GM23338 (cell line): Measurements from ENCODE around the gene GZF1. TPM values are rescaled to one million over a fixed set of nuclear protein-coding genes. Genes with fewer than 3 reads are reported as not detected.

Source experiments
- ATAC-seq: fragments of 200-7000 bp; cut with Tn5 transposase; 3 replicates; pipeline ENCODE4 v1.9.1; 2020
- DNase-seq: peaks from one replicate; pipeline ENCODE4 v3.0.0-alpha.2; 2015; ENCODE audit warnings: low spot score
- H2AFZ ChIP-seq: fragments of 200-600 bp; sonication (generic); 2 replicates; pipeline ENCODE4 v1.8.0; 2016; ENCODE audit warnings: antibody characterized with exemption, mild to moderate bottlenecking, moderate library complexity
- H3F3A ChIP-seq: fragments of 200-600 bp; sonication (generic); replicated peaks from 2 replicates; pipeline ENCODE4 v1.8.0; 2017; ENCODE audit warnings: antibody characterized with exemption, mixed run types, low read depth
- H3K27ac ChIP-seq: fragments of 200-600 bp; sonication (generic); 2 replicates; pipeline ENCODE4 v1.6.1; 2016; ENCODE audit warnings: low read depth
- H3K27me3 ChIP-seq: fragments of 200-600 bp; sonication (generic); 2 replicates; pipeline ENCODE4 v1.8.0; 2016; ENCODE audit warnings: mild to moderate bottlenecking, mixed run types, moderate library complexity; ENCODE audit not compliant: insufficient read depth
- H3K36me3 ChIP-seq: fragments of 200-600 bp; sonication (generic); 2 replicates; pipeline ENCODE4 v1.8.0; 2016; ENCODE audit warnings: mild to moderate bottlenecking; ENCODE audit not compliant: insufficient read depth
- H3K4me1 ChIP-seq: fragments of 200-600 bp; sonication (generic); 2 replicates; pipeline ENCODE4 v1.8.0; 2016; ENCODE audit warnings: mild to moderate bottlenecking, moderate library complexity; ENCODE audit not compliant: insufficient read depth
- H3K4me2 ChIP-seq: fragments of 200-600 bp; sonication (generic); 2 replicates; pipeline ENCODE4 v1.7.1; 2017; ENCODE audit warnings: mixed run types
- H3K4me3 ChIP-seq: fragments of 200-600 bp; sonication (generic); 2 replicates; pipeline ENCODE4 v1.6.1; 2016; ENCODE audit warnings: mixed run types
- H3K79me2 ChIP-seq: fragments of 200-600 bp; sonication (generic); replicated peaks from 2 replicates; pipeline ENCODE4 v1.8.0; 2017; ENCODE audit warnings: mild to moderate bottlenecking; ENCODE audit not compliant: insufficient read depth
- H3K9me2 ChIP-seq: fragments of 200-600 bp; sonication (generic); 2 replicates; pipeline ENCODE4 v1.8.0; 2017; ENCODE audit not compliant: insufficient read depth
- H4K20me1 ChIP-seq: fragments of 200-600 bp; sonication (generic); replicated peaks from 2 replicates; pipeline ENCODE4 v1.8.0; 2017; ENCODE audit warnings: mild to moderate bottlenecking; ENCODE audit not compliant: insufficient read depth
- H3K27ac Mint-ChIP-seq: 2 replicates; pipeline ENCODE4 v1.8.0; 2020; ENCODE audit warnings: inconsistent platforms, mild to moderate bottlenecking, moderate library complexity, mixed read lengths
- H3K27me3 Mint-ChIP-seq: 3 replicates; pipeline ENCODE4 v1.8.0; 2022; ENCODE audit warnings: low read depth, mild to moderate bottlenecking, moderate library complexity, mixed read lengths, inconsistent platforms; ENCODE audit not compliant: insufficient read depth, poor library complexity
- H3K36me3 Mint-ChIP-seq: 3 replicates; pipeline ENCODE4 v1.8.0; 2021; ENCODE audit warnings: low read depth, mild to moderate bottlenecking, inconsistent platforms, moderate library complexity, mixed read lengths
- H3K4me1 Mint-ChIP-seq: 3 replicates; pipeline ENCODE4 v1.8.0; 2020; ENCODE audit warnings: mild to moderate bottlenecking, inconsistent platforms, mixed read lengths
- H3K4me3 Mint-ChIP-seq: 3 replicates; pipeline ENCODE4 v1.8.0; 2021; ENCODE audit warnings: moderate library complexity, mild to moderate bottlenecking, inconsistent platforms, mixed read lengths
- H3K9me3 Mint-ChIP-seq: 3 replicates; pipeline ENCODE4 v1.8.0; 2020; ENCODE audit warnings: moderate library complexity, mild to moderate bottlenecking, inconsistent platforms, mixed read lengths
- CREB1 ChIP-seq: fragments of 250-450 bp; sonication (Bioruptor Pico); IDR thresholded peaks from 2 replicates; pipeline ENCODE4 v1.5.0; 2020; ENCODE audit warnings: low read depth, mild to moderate bottlenecking, moderate library complexity
- EZH2phosphoT487 ChIP-seq: fragments of 200-600 bp; sonication (generic); IDR thresholded peaks from one replicate; pipeline ENCODE4 v1.8.1; 2018; ENCODE audit warnings: antibody characterized with exemption; ENCODE audit not compliant: unreplicated experiment
- JUNB ChIP-seq: IDR thresholded peaks from one replicate; pipeline ENCODE4 v1.6.1; 2016; ENCODE audit warnings: antibody characterized with exemption; ENCODE audit not compliant: unreplicated experiment
- POLR2AphosphoS5 ChIP-seq: IDR thresholded peaks from 2 replicates; pipeline ENCODE4 v1.6.1; 2016; ENCODE audit warnings: antibody characterized with exemption, low read depth
- STAT1 ChIP-seq: IDR thresholded peaks from one replicate; pipeline ENCODE4 v1.6.1; 2016; ENCODE audit warnings: antibody characterized with exemption; ENCODE audit not compliant: unreplicated experiment
- ZNF114 ChIP-seq: fragments of 250-450 bp; sonication (Bioruptor Pico); IDR thresholded peaks from 2 replicates; pipeline ENCODE4 v1.5.0; 2020; ENCODE audit warnings: mild to moderate bottlenecking, moderate library complexity
- ZNF331 ChIP-seq: fragments of 250-450 bp; sonication (Bioruptor Pico); IDR thresholded peaks from 2 replicates; pipeline ENCODE4 v1.5.0; 2020; ENCODE audit warnings: low read depth, mild to moderate bottlenecking, moderate library complexity
- polyA plus RNA-seq: library from polyadenylated mRNA; unstranded; fragments of >200 nt; fragmentation: Nextera tagmentation; extraction: Ambion mirVana; gene quantifications from 2 replicates; pipeline ENCODE4 v1.2.1, GENCODE V29; 2016
- total RNA-seq: library from RNA; depleted of rRNA; stranded (reverse); fragments of >200 nt; shearing (Covaris generic); gene quantifications from 2 replicates; pipeline ENCODE4 v1.2.3, GENCODE V29; 2014
- TF ChIP-seq, protein P1 (sequence below), 2 experiments: fragments of 200-600 bp in 1 of 2; sonication (generic) in 1 of 2; conservative IDR thresholded peaks; 2 replicates each; pipeline versions ENCODE4 v1.5.1 to v1.6.1; 2016 to 2017; ENCODE audit warnings: antibody characterized with exemption in 2 of 2, low read depth in 2 of 2, mild to moderate bottlenecking in 2 of 2, moderate library complexity in 1 of 2
- TF ChIP-seq, protein P2 (sequence below): IDR thresholded peaks from 2 replicates; pipeline ENCODE4 v1.6.1; 2016; ENCODE audit warnings: antibody characterized with exemption
- TF ChIP-seq, protein P3 (sequence below): IDR thresholded peaks from one replicate; pipeline ENCODE4 v1.6.1; 2018; ENCODE audit warnings: antibody characterized with exemption; ENCODE audit not compliant: unreplicated experiment

GZF1 gene
- total and polyA plus RNA-seq, 2 experiments from 2014 or later, result 4.2 to 15.7 TPM

DNA sequence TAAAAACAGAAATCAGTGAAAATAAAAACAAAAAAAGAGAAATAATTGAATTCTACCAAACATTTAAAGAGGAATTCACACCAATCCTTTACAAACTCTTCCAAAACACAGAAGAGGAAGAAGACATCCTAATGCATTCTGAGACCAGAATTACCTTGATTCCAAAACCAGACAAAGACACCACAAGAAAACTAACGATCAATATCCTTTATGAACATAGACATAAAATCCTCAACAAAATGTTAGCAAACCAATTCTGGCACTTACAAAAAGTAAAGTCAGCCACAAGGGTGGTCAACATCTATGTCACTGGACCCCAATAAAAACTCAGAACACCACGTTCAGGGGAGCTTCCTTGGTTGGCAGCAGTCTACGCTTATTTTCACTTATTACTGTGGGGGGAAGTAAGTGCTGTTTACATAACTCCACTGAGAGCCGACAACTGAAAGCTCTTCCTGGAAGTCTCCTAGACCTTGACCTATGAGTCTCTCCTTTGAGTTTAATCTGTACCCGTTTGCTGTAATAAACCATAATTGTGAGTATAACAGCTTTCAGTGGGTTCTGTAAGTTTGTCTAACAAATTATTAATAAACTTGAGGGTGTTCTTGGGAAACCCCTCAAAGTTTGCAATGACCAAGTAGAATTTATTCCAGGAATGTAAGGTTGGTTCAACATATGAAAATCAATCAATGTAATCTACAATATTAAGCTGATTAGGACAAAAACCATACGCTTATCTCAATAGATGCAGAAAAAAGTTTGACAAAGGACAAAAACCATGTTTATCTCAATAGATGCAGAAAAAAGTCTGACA lies 24.5 kb downstream of the GZF1 start:
- no peak for ATAC-seq
- H3K4me1 Mint-ChIP-seq, result peaks cover 18% of the 10 kb centered on the region

DNA sequence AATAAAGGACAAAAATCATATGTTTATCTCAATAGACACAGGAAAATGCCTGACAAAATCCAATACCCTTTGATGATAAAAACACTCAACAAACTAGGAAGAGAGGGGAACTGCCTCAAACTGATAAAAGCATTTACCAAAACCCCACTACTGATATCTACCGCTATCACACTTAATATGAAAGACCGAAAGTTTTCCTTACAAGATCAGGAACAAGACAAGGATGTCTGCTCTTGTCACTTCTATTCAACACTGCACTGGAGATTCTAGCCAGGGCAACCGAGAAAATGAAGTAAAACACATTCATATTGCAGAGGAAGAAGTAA lies 25.1 kb downstream of the GZF1 start:
- no peak for DNase-seq
- peaks cover 70% of the 10 kb centered on the region for H3K36me3 Mint-ChIP-seq
- no peak overlapping the region for H2AFZ ChIP-seq
- H3K27ac Mint-ChIP-seq, result no peak overlapping the region; the same call in 1 of the 2 replicates
- H3K36me3 ChIP-seq, result no peaks in the 10 kb centered on the region; the same call in 1 of the 2 replicates
- no peaks in the 10 kb centered on the region; the same call in 2 of the 3 replicates for H3K9me3 Mint-ChIP-seq
- H3K79me2 ChIP-seq, result peaks cover 55% of the 10 kb centered on the region
- H3K4me1 Mint-ChIP-seq, result peaks cover 23% of the 10 kb centered on the region
- H3F3A ChIP-seq, result no peaks in the 10 kb centered on the region
- no peak overlapping the region for H3K4me3 Mint-ChIP-seq
- peaks cover 9% of the 10 kb centered on the region; the same call in 1 of the 2 replicates for H4K20me1 ChIP-seq
- H3K4me2 ChIP-seq, result no peak overlapping the region
- H3K27me3 Mint-ChIP-seq, result no peaks in the 10 kb centered on the region
- no peak for ATAC-seq
- H3K4me1 ChIP-seq, result peaks cover 12% of the 10 kb centered on the region
- no peaks in the 10 kb centered on the region for H3K9me2 ChIP-seq
- no peaks in the 10 kb centered on the region for H3K27me3 ChIP-seq
- H3K4me3 ChIP-seq, result no peak overlapping the region
- no peak overlapping the region for H3K27ac ChIP-seq
- TF ChIP-seq JUNB, result no peak
- TF ChIP-seq, protein P1, sequence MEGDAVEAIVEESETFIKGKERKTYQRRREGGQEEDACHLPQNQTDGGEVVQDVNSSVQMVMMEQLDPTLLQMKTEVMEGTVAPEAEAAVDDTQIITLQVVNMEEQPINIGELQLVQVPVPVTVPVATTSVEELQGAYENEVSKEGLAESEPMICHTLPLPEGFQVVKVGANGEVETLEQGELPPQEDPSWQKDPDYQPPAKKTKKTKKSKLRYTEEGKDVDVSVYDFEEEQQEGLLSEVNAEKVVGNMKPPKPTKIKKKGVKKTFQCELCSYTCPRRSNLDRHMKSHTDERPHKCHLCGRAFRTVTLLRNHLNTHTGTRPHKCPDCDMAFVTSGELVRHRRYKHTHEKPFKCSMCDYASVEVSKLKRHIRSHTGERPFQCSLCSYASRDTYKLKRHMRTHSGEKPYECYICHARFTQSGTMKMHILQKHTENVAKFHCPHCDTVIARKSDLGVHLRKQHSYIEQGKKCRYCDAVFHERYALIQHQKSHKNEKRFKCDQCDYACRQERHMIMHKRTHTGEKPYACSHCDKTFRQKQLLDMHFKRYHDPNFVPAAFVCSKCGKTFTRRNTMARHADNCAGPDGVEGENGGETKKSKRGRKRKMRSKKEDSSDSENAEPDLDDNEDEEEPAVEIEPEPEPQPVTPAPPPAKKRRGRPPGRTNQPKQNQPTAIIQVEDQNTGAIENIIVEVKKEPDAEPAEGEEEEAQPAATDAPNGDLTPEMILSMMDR (conservative IDR thresholded peaks at IDR 0.05; ENCODE audit: low read depth in 2 of 2), result no peak
- no peak for TF ChIP-seq EZH2phosphoT487
- TF ChIP-seq, protein P2, sequence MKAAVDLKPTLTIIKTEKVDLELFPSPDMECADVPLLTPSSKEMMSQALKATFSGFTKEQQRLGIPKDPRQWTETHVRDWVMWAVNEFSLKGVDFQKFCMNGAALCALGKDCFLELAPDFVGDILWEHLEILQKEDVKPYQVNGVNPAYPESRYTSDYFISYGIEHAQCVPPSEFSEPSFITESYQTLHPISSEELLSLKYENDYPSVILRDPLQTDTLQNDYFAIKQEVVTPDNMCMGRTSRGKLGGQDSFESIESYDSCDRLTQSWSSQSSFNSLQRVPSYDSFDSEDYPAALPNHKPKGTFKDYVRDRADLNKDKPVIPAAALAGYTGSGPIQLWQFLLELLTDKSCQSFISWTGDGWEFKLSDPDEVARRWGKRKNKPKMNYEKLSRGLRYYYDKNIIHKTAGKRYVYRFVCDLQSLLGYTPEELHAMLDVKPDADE, result no peak
- TF ChIP-seq, protein P3, sequence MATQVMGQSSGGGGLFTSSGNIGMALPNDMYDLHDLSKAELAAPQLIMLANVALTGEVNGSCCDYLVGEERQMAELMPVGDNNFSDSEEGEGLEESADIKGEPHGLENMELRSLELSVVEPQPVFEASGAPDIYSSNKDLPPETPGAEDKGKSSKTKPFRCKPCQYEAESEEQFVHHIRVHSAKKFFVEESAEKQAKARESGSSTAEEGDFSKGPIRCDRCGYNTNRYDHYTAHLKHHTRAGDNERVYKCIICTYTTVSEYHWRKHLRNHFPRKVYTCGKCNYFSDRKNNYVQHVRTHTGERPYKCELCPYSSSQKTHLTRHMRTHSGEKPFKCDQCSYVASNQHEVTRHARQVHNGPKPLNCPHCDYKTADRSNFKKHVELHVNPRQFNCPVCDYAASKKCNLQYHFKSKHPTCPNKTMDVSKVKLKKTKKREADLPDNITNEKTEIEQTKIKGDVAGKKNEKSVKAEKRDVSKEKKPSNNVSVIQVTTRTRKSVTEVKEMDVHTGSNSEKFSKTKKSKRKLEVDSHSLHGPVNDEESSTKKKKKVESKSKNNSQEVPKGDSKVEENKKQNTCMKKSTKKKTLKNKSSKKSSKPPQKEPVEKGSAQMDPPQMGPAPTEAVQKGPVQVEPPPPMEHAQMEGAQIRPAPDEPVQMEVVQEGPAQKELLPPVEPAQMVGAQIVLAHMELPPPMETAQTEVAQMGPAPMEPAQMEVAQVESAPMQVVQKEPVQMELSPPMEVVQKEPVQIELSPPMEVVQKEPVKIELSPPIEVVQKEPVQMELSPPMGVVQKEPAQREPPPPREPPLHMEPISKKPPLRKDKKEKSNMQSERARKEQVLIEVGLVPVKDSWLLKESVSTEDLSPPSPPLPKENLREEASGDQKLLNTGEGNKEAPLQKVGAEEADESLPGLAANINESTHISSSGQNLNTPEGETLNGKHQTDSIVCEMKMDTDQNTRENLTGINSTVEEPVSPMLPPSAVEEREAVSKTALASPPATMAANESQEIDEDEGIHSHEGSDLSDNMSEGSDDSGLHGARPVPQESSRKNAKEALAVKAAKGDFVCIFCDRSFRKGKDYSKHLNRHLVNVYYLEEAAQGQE, result no peak
- TF ChIP-seq ZNF114 (CRISPR knock-in tag), result no peak
- TF ChIP-seq STAT1, result no peak
- TF ChIP-seq POLR2AphosphoS5, result no peak
- no peak for TF ChIP-seq CREB1
- TF ChIP-seq ZNF331 (CRISPR knock-in tag), result no peak

More for the DNA sequence above, 24.5 kb downstream of the GZF1 start:
- Histone ChIP-seq H3K4me3 (no peak overlapping the region), H3K9me2 (no peaks in the 10 kb centered on the region), H2AFZ (no peak overlapping the region), H3K4me2 (no peak overlapping the region), H3K27me3 (no peaks in the 10 kb centered on the region), H3K79me2 (peaks cover 60% of the 10 kb centered on the region), H3K27ac (no peak overlapping the region), H3K4me1 (peaks cover 7% of the 10 kb centered on the region), H3K36me3 (peaks cover under 1% of the 10 kb centered on the region; the same call in 1 of the 2 replicates), H4K20me1 (peaks cover 10% of the 10 kb centered on the region; the same call in 1 of the 2 replicates), H3F3A (no peaks in the 10 kb centered on the region)
- Mint-ChIP-seq H3K27ac (no peak overlapping the region), H3K27me3 (no peaks in the 10 kb centered on the region), H3K4me3 (no peak overlapping the region), H3K9me3 (no peaks in the 10 kb centered on the region; the same call in 2 of the 3 replicates), H3K36me3 (peaks cover 70% of the 10 kb centered on the region)
- TF ChIP-seq, protein P1 (conservative IDR thresholded peaks at IDR 0.05; ENCODE audit: low read depth in 2 of 2), result no peak
- TF ChIP-seq ZNF331 (CRISPR knock-in tag), result no peak
- TF ChIP-seq, protein P2, result no peak
- TF ChIP-seq ZNF114 (CRISPR knock-in tag), result no peak
- no peak for DNase-seq
